ENCODE data around the gene DIAPH1. TPM values are rescaled to one million over a fixed set of nuclear protein-coding genes. Genes with fewer than 3 reads are reported as not detected.

DIAPH1 gene
- total RNA-seq, 1 donor from 2014 or later: 77.7 TPM

- intact Hi-C loops (cut with DNase I): no loop called here
- no peak for DNase-seq (ENCODE audit: low spot score)
Observed at GRCh38 chr5:141640698-141641097, 21.9 kb upstream of the DIAPH1 start.

- intact Hi-C loops (cut with DNase I): no loop called here
- DNase-seq (ENCODE audit: low spot score): no peak
Observed at GRCh38 chr5:141640051-141640415, 21.2 kb upstream of the DIAPH1 start.

- intact Hi-C loops (cut with DNase I): no loop called here
- DNase-seq (ENCODE audit: low spot score): no peak
Observed at GRCh38 chr5:141639357-141640050, 20.7 kb upstream of the DIAPH1 start.

GRCh38 chr5:141638771-141639170 is 20.0 kb upstream of the DIAPH1 start:
- DNase-seq (ENCODE audit: low spot score): no peak
- intact Hi-C loops (cut with DNase I): no loop called here

- peak; percentile 81 for DNase-seq (ENCODE audit: low spot score)
- intact Hi-C loops (cut with DNase I): no loop called here
Observed at GRCh38 chr5:141637767-141638419, 19.1 kb upstream of the DIAPH1 start.

- intact Hi-C loops (cut with DNase I): no loop called here
- no peak for DNase-seq (ENCODE audit: low spot score)
Observed at GRCh38 chr5:141637123-141637766, 18.4 kb upstream of the DIAPH1 start.

GRCh38 chr5:141636413-141637122 is 17.8 kb upstream of the DIAPH1 start, which contains the start of the genes HDAC3 and RELL2:
TSS of gene HDAC3 (minus strand) at chr5:141636849. CDS start at chr5:141636790, 59 bp downstream.
TSS of gene RELL2 (plus strand) at chr5:141636997. CDS start at chr5:141638226, 1,229 bp downstream.
- intact Hi-C loops (cut with DNase I): no loop called here
- peak; percentile 98 for DNase-seq (ENCODE audit: low spot score)

- intact Hi-C loops (cut with DNase I): no loop called here
- no peak for DNase-seq (ENCODE audit: low spot score)
Observed at GRCh38 chr5:141636106-141636412, 17.3 kb upstream of the DIAPH1 start.

GRCh38 chr5:141635646-141636045 is 16.8 kb upstream of the DIAPH1 start:
- DNase-seq (ENCODE audit: low spot score): no peak
- intact Hi-C loops (cut with DNase I): no loop called here

GRCh38 chr5:141634720-141635119 is 15.9 kb upstream of the DIAPH1 start:
- no peak for DNase-seq (ENCODE audit: low spot score)
- intact Hi-C loops (cut with DNase I): no loop called here

GRCh38 chr5:141633871-141634561 is 15.2 kb upstream of the DIAPH1 start:
- intact Hi-C loops (cut with DNase I): no loop called here
- no peak for DNase-seq (ENCODE audit: low spot score)

- DNase-seq (ENCODE audit: low spot score): no peak
- intact Hi-C loops (cut with DNase I): no loop called here
Observed at GRCh38 chr5:141632650-141633049, 13.8 kb upstream of the DIAPH1 start.

GRCh38 chr5:141630570-141631140 is 11.9 kb upstream of the DIAPH1 start:
- intact Hi-C loops (cut with DNase I): no loop called here
- no peak for DNase-seq (ENCODE audit: low spot score)

GRCh38 chr5:141628175-141628788 is 9.5 kb upstream of the DIAPH1 start:
- intact Hi-C loops (cut with DNase I): no loop called here
- no peak for DNase-seq (ENCODE audit: low spot score)

GRCh38 chr5:141623611-141624010 is 4.8 kb upstream of the DIAPH1 start:
- DNase-seq (ENCODE audit: low spot score): no peak
- intact Hi-C loops (cut with DNase I): no loop called here

- intact Hi-C loops (cut with DNase I): no loop called here
- DNase-seq (ENCODE audit: low spot score): no peak
Observed at GRCh38 chr5:141623186-141623585, 4.4 kb upstream of the DIAPH1 start.

GRCh38 chr5:141618030-141618803 is 583 bp downstream of the DIAPH1 start:
- peak; percentile 81 for DNase-seq (ENCODE audit: low spot score)
- intact Hi-C loops (cut with DNase I): loop anchor here (2.0 kb wide), 1 partner anchor 13 kb away; no protein-coding TSS in a partner anchor

- intact Hi-C loops (cut with DNase I): loop anchor here (2.0 kb wide), 1 partner anchor 13 kb away; no protein-coding TSS in a partner anchor
Observed at GRCh38 chr5:141617682-141618029, 1.1 kb downstream of the DIAPH1 start.

More at GRCh38 chr5:141617682-141618029, 1.1 kb downstream of the DIAPH1 start:
- DNase-seq (ENCODE audit: low spot score): no peak
